SK-N-SH (cell line): Measurements from ENCODE around the gene KCTD11. TPM values are rescaled to one million over a fixed set of nuclear protein-coding genes. Genes with fewer than 3 reads are reported as not detected.

ENCODE experiments used
- CTCF ChIA-PET: fragments of 300-600, 350-600 bp; formaldehyde crosslinking; extraction: SDS; loops from one replicate; lab custom pipeline; 2021; lab: Yijun Ruan, JAX
- POLR2A ChIA-PET: fragments of 350-600 bp; sonication (Branson Sonifier 250); formaldehyde crosslinking; extraction: SDS; loops from one replicate; lab custom pipeline; 2020; ENCODE audit warnings: antibody characterized with exemption, inconsistent platforms; lab: Yijun Ruan, JAX
- DNase-seq: peaks from one replicate; pipeline ENCODE4 v3.0.0; 2012
- H2AFZ ChIP-seq: fragments of 200-600 bp; sonication (generic); 2 replicates; pipeline ENCODE4 v1.8.1; 2016; ENCODE audit warnings: antibody characterized with exemption, mild to moderate bottlenecking, low read depth
- H3F3A ChIP-seq: fragments of 200-600 bp; sonication (generic); replicated peaks from 2 replicates; pipeline ENCODE3; 2016; ENCODE audit warnings: antibody characterized with exemption, mild to moderate bottlenecking; ENCODE audit not compliant: insufficient read depth
- H3K27ac ChIP-seq, 2 experiments: fragments of 200-500 bp in 1 of 2; fragments of 200-600 bp in 1 of 2; sonication (Bioruptor generic) in 1 of 2; sonication (generic), shearing (Covaris generic) in 1 of 2; 2 replicates each; pipeline versions ENCODE4 v1.5.1 to v1.6.1; 2014 to 2016; ENCODE audit warnings: low read depth in 2 of 2, inconsistent platforms in 1 of 2, low read length in 1 of 2, mild to moderate bottlenecking in 1 of 2, mixed read lengths in 1 of 2
- H3K27me3 ChIP-seq: fragments of 200-600 bp; sonication (generic), shearing (Covaris generic); 2 replicates; pipeline ENCODE4 v1.6.1; 2016; ENCODE audit warnings: mixed run types; ENCODE audit not compliant: insufficient read depth
- H3K36me3 ChIP-seq, 2 experiments: fragments of 200-500 bp in 1 of 2; fragments of 200-600 bp in 1 of 2; sonication (Bioruptor generic) in 1 of 2; sonication (generic) in 1 of 2; replicated peaks in 1 of 2; 2 replicates each; pipeline versions ENCODE3 to v1.5.1; 2014 to 2016; ENCODE audit warnings: low read length in 1 of 2, mild to moderate bottlenecking in 1 of 2; ENCODE audit not compliant: insufficient read depth in 2 of 2, control insufficient read depth in 1 of 2
- H3K4me1 ChIP-seq, 2 experiments: fragments of 200-500 bp in 1 of 2; fragments of 200-600 bp in 1 of 2; sonication (Bioruptor generic) in 1 of 2; sonication (generic), shearing (Covaris generic) in 1 of 2; 2 replicates each; pipeline versions ENCODE4 v1.5.1 to v1.6.1; 2014 to 2016; ENCODE audit warnings: low read depth in 1 of 2, low read length in 1 of 2, mixed run types in 1 of 2; ENCODE audit not compliant: insufficient read depth in 2 of 2, control insufficient read depth in 1 of 2
- H3K4me2 ChIP-seq: fragments of 200-600 bp; sonication (generic), shearing (Covaris generic); 2 replicates; pipeline ENCODE4 v1.6.1; 2017; ENCODE audit warnings: mixed run types
- H3K4me3 ChIP-seq, 2 experiments: fragments of 200-500 bp in 1 of 2; fragments of 200-600 bp in 1 of 2; sonication (Bioruptor generic) in 1 of 2; sonication (generic), shearing (Covaris generic) in 1 of 2; 2 replicates each; pipeline versions ENCODE4 v1.5.1 to v1.8.1; 2014 to 2016; ENCODE audit warnings: low read depth in 2 of 2, inconsistent platforms in 1 of 2, low read length in 1 of 2, mild to moderate bottlenecking in 1 of 2, mixed read lengths in 1 of 2, moderate library complexity in 1 of 2
- H3K79me2 ChIP-seq: fragments of 200-600 bp; sonication (generic); 2 replicates; pipeline ENCODE4 v1.8.1; 2017; ENCODE audit warnings: mild to moderate bottlenecking; ENCODE audit not compliant: insufficient read depth
- H3K9ac ChIP-seq: fragments of 200-600 bp; sonication (generic); 2 replicates; pipeline ENCODE4 v1.6.1; 2017; ENCODE audit warnings: mixed run types
- H3K9me2 ChIP-seq: fragments of 200-600 bp; sonication (generic); 2 replicates; pipeline ENCODE4 v1.6.1; 2017; ENCODE audit warnings: mixed run types
- H3K9me3 ChIP-seq: fragments of 200-600 bp; sonication (generic); 2 replicates; pipeline ENCODE4 v1.6.1; 2017; ENCODE audit warnings: mixed run types, mild to moderate bottlenecking, moderate library complexity
- H4K20me1 ChIP-seq: fragments of 200-600 bp; sonication (generic); 2 replicates; pipeline ENCODE4 v1.6.1; 2017; ENCODE audit warnings: mild to moderate bottlenecking, mixed run types; ENCODE audit not compliant: insufficient read depth
- EZH2phosphoT487 ChIP-seq: fragments of 200-600 bp; sonication (generic); IDR thresholded peaks from 2 replicates; pipeline ENCODE4 v1.6.1; 2017; ENCODE audit warnings: low read depth, mixed run types, mild to moderate bottlenecking, antibody characterized with exemption, moderate library complexity, borderline replicate concordance
- FOXJ3 ChIP-seq: sonication (generic); formaldehyde crosslinking; IDR thresholded peaks from 2 replicates; pipeline ENCODE4 v1.5.1; 2020; ENCODE audit warnings: mild to moderate bottlenecking, missing genetic modification reagents
- FOXM1 ChIP-seq: IDR thresholded peaks from 2 replicates; pipeline ENCODE4 v1.4.0; 2012; ENCODE audit warnings: low read depth, mild to moderate bottlenecking
- GABPA ChIP-seq: IDR thresholded peaks from 2 replicates; pipeline ENCODE4 v1.4.0; 2012; ENCODE audit warnings: low read depth, mild to moderate bottlenecking
- JUND ChIP-seq: IDR thresholded peaks from 2 replicates; pipeline ENCODE4 v1.4.0; 2012
- MEF2A ChIP-seq: IDR thresholded peaks from 2 replicates; pipeline ENCODE4 v1.4.0; 2012; ENCODE audit warnings: low read depth, borderline replicate concordance
- MXI1 ChIP-seq: IDR thresholded peaks from 2 replicates; pipeline ENCODE4 v1.6.1; 2012; ENCODE audit warnings: mild to moderate bottlenecking, low read depth, low read length, improper control_type of control experiment
- NFIC ChIP-seq: IDR thresholded peaks from 2 replicates; pipeline ENCODE4 v1.4.0; 2012; ENCODE audit warnings: borderline replicate concordance
- NRF1 ChIP-seq: IDR thresholded peaks from 2 replicates; pipeline ENCODE4 v1.6.1; 2012; ENCODE audit warnings: low read depth, mild to moderate bottlenecking, low read length
- RCOR1 ChIP-seq: fragments of 150-350 bp; IDR thresholded peaks from 2 replicates; pipeline ENCODE4 v1.6.1; 2017; ENCODE audit warnings: antibody characterized with exemption, low read length
- REST ChIP-seq: IDR thresholded peaks from 2 replicates; pipeline ENCODE4 v1.6.1; 2012; ENCODE audit warnings: mild to moderate bottlenecking, low read depth, low read length, moderate library complexity
- SIN3A ChIP-seq: IDR thresholded peaks from 2 replicates; pipeline ENCODE4 v1.6.1; 2012; ENCODE audit warnings: low read depth, mild to moderate bottlenecking, low read length, moderate library complexity, borderline replicate concordance
- USF1 ChIP-seq: IDR thresholded peaks from 2 replicates; pipeline ENCODE4 v1.4.0; 2012; ENCODE audit warnings: low read depth, borderline replicate concordance
- WGBS: methylation state at CpG from one replicate; pipeline ENCODE4 v1.1.6; 2017; ENCODE audit warnings: low lambda C conversion rate; 5-methylcytosine and 5-hydroxymethylcytosine counted together
- polyA plus RNA-seq, 3 experiments: library from polyadenylated mRNA; depleted of rRNA; stranded (reverse); fragments of >200 nt; gene quantifications; 2 replicates each; pipeline ENCODE4 v1.2.3, GENCODE V29; 2012

Gene KCTD11
- polyA plus RNA-seq, 1 of the 3 experiments (the other 2 are of a cell fraction): 9.5 TPM

GRCh38 chr17:7340179-7340578 lies 11.8 kb upstream of the KCTD11 start:
- no peaks in the 10 kb centered on the region for H3K36me3 ChIP-seq
- no peaks in the 10 kb centered on the region for H3K79me2 ChIP-seq
- no peak overlapping the region for H3K4me3 ChIP-seq
- H4K20me1 ChIP-seq: no peaks in the 10 kb centered on the region
- H3F3A ChIP-seq: no peaks in the 10 kb centered on the region
- H2AFZ ChIP-seq: no peak overlapping the region
- no peak overlapping the region for H3K4me2 ChIP-seq
- no peak for TF ChIP-seq SIN3A
- TF ChIP-seq MEF2A: no peak
- no peak for TF ChIP-seq NRF1
- TF ChIP-seq NFIC: no peak
- no peak for TF ChIP-seq USF1
- no peak for TF ChIP-seq RCOR1
- no peak for TF ChIP-seq GABPA
- no peak for TF ChIP-seq FOXM1
- TF ChIP-seq REST: no peak
- TF ChIP-seq JUND: no peak
- no peak for TF ChIP-seq FOXJ3
- TF ChIP-seq EZH2phosphoT487: no peak
- no peak for TF ChIP-seq MXI1
- no peaks in the 10 kb centered on the region for H3K9me2 ChIP-seq
- ChIA-PET POLR2A (interaction anchor here (1.2 kb wide), 1 partner anchor 10 kb away, joined by 3 read pairs; no protein-coding TSS in a partner anchor), CTCF (interaction anchor here (0.9 to 2.0 kb wide), 3 partner anchors 10 to 292 kb away, joined by 3 to 6 read pairs (median 5); no protein-coding TSS in a partner anchor)
- H3K27ac ChIP-seq: no peak overlapping the region
- H3K9ac ChIP-seq: no peak overlapping the region
- H3K9me3 ChIP-seq: no peaks in the 10 kb centered on the region
- WGBS: 7% methylated on average over 2 of the region's 2 CpGs
- H3K27me3 ChIP-seq: peaks cover 28% of the 10 kb centered on the region
- no peak for DNase-seq
- no peaks in the 10 kb centered on the region for H3K4me1 ChIP-seq

GRCh38 chr17:7341842-7342241 lies 10.1 kb upstream of the KCTD11 start:
- Histone ChIP-seq H3K4me1 (peaks cover 0 to 5% of the 10 kb centered on the region in 2 experiments; a peak in 1 of 4 replicates), H3K36me3 (no peaks in the 10 kb centered on the region), H3K9me2 (no peaks in the 10 kb centered on the region), H3K27ac (no peak overlapping the region), H3K4me2 (no peak overlapping the region), H3K9ac (no peak overlapping the region), H4K20me1 (no peaks in the 10 kb centered on the region), H3K79me2 (no peaks in the 10 kb centered on the region), H3K4me3 (no peak overlapping the region), H3K27me3 (peaks cover 28% of the 10 kb centered on the region), H2AFZ (no peak overlapping the region), H3K9me3 (no peaks in the 10 kb centered on the region), H3F3A (peaks cover 2% of the 10 kb centered on the region)
- WGBS: 82% methylated on average over 10 of the region's 13 CpGs
- ChIA-PET CTCF (interaction anchor here (1.0 to 5.6 kb wide), 4 partner anchors 13 to 296 kb away, joined by 3 to 45 read pairs (median 3); partner anchors contain the start of gene TMEM95), POLR2A (no interaction called here)
- TF ChIP-seq RCOR1: no peak
- no peak for DNase-seq
